ENCODE measurements around the gene NAALADL2.

- TF ChIP-seq CTCF (IDR thresholded peaks at IDR 0.05) (no peak), POLR2AphosphoS5 (IDR thresholded peaks at IDR 0.05) (no peak), POLR2A (IDR thresholded peaks at IDR 0.05; ENCODE audit: low read depth) (no peak), EP300 (IDR thresholded peaks at IDR 0.05) (no peak)
These were observed 876.7 kb downstream of the NAALADL2 start for GRCh38 chr3:175735866-175736265.
